H1 (cell line): ENCODE results near the gene SEMA3A.

Experiments used
- BRCA1 ChIP-seq: IDR thresholded peaks from 2 replicates; pipeline ENCODE4 v1.6.1; 2012; ENCODE audit warnings: low read depth, low read length, improper control_type of control experiment
- CTCF ChIP-seq, 3 experiments: IDR thresholded peaks; 1 replicate in 2 of 3; 2 replicates in 1 of 3; pipeline versions ENCODE4 v1.5.1 to v1.6.1; 2011; ENCODE audit warnings: low read length in 3 of 3, mild to moderate bottlenecking in 3 of 3, inconsistent platforms in 2 of 3, low read depth in 1 of 3, moderate library complexity in 1 of 3; ENCODE audit not compliant: insufficient read depth in 1 of 3; ENCODE audit errors: control extremely low read depth in 1 of 3
- EZH2 ChIP-seq: fragments of 200-600 bp; sonication (generic); IDR thresholded peaks from 2 replicates; pipeline ENCODE4 v1.7.1; 2012; ENCODE audit warnings: low read depth, mild to moderate bottlenecking, moderate library complexity, low read length, inconsistent platforms; ENCODE audit not compliant: severe bottlenecking
- NANOG ChIP-seq: IDR thresholded peaks from 2 replicates; pipeline ENCODE4 v1.6.1; 2011; ENCODE audit warnings: low read length, low read depth, mild to moderate bottlenecking, inconsistent platforms; ENCODE audit not compliant: insufficient read depth, poor library complexity, severe bottlenecking
- NRF1 ChIP-seq: IDR thresholded peaks from 2 replicates; pipeline ENCODE4 v1.6.1; 2011; ENCODE audit warnings: mild to moderate bottlenecking, low read depth, low read length, improper control_type of control experiment
- POLR2A ChIP-seq, 2 experiments: IDR thresholded peaks; 1 replicate in 1 of 2; 2 replicates in 1 of 2; pipeline ENCODE4 v1.6.1; 2011; ENCODE audit warnings: low read depth in 2 of 2, low read length in 2 of 2, mild to moderate bottlenecking in 2 of 2; ENCODE audit errors: control extremely low read depth in 1 of 2
- POLR2AphosphoS5 ChIP-seq: IDR thresholded peaks from 2 replicates; pipeline ENCODE4 v1.6.1; 2011; ENCODE audit warnings: low read depth, low read length

DNA sequence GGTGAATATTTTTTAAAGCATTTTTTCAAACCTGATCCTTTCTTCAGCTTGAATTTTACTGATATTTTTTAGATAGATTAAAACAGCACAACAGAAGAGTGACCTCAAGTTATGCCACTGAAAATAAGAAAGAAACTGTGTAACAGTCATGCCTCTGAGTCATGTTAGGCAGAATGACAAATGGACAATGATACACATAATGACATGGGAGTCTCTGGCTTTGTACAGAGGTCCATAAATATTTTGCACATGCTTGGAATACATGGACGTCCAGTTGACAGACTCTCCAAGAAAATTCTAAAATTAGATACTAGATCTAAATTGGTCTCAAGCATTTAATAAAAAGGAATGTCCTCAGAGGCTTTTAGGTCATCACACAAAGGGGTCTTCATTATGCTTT lies 21.9 kb upstream of the SEMA3A start:
- no peak for TF ChIP-seq CTCF (IDR thresholded peaks at IDR 0.05; ENCODE audit: control extremely low read depth in 1 of 3, insufficient read depth in 1 of 3, low read depth in 1 of 3, low read length in 3 of 3)
- TF ChIP-seq NANOG = no peak
- TF ChIP-seq BRCA1 = no peak
- TF ChIP-seq NRF1 = no peak
- TF ChIP-seq POLR2AphosphoS5 = no peak
- TF ChIP-seq EZH2 = no peak
- no peak for TF ChIP-seq POLR2A (IDR thresholded peaks at IDR 0.05; ENCODE audit: control extremely low read depth in 1 of 2, low read depth in 2 of 2, low read length in 2 of 2)
